Measurements from ENCODE around the gene UROC1.

Gene UROC1

DNA sequence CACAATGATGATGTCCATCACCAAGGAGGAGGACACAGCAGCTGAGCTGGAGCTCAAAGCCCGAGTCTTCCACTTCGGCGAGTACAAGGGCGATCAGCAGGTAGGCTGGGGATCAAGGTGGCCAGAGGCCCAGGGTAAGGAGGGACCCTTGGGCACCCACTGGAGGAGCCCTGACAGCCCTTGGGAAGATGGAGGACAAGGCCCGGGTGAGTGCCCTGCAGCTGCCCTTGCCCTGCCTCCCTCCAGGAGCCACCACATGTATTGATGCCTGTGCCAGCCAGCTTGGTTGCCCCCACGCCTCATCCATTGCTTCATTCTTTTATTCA, 84.5 kb downstream of the UROC1 start:
- H3K36me3 ChIP-seq (ENCODE audit: control insufficient read depth, insufficient read depth, low read length) = no peaks in the 10 kb centered on the region
- no peak overlapping the region for H3K4me3 ChIP-seq (ENCODE audit: low read length)
- no peaks in the 10 kb centered on the region for H3K27me3 ChIP-seq (ENCODE audit: control insufficient read depth, insufficient read depth, low read length)
- no peak for DNase-seq (ENCODE audit: low read depth, low spot score)
- no peaks in the 10 kb centered on the region for H3K9me3 ChIP-seq (ENCODE audit: control insufficient read depth, insufficient read depth, low read length)
- H3K27ac ChIP-seq (ENCODE audit: low read length) = no peak overlapping the region
- WGBS (ENCODE audit: insufficient coverage, insufficient read length) = no CpG with 5 or more reads among the region's 6 CpGs
- H3K4me1 ChIP-seq (ENCODE audit: control insufficient read depth, insufficient read depth, low read length) = no peaks in the 10 kb centered on the region

- no peaks in the 10 kb centered on the region for H3K36me3 ChIP-seq (ENCODE audit: control insufficient read depth, insufficient read depth, low read length)
- no CpG with 5 or more reads among the region's 4 CpGs for WGBS (ENCODE audit: insufficient coverage, insufficient read length)
- no peaks in the 10 kb centered on the region for H3K4me1 ChIP-seq (ENCODE audit: control insufficient read depth, insufficient read depth, low read length)
- H3K9me3 ChIP-seq (ENCODE audit: control insufficient read depth, insufficient read depth, low read length) = no peaks in the 10 kb centered on the region
- H3K27ac ChIP-seq (ENCODE audit: low read length) = no peak overlapping the region
- no peak overlapping the region for H3K4me3 ChIP-seq (ENCODE audit: low read length)
- no peak for DNase-seq (ENCODE audit: low read depth, low spot score)
- H3K27me3 ChIP-seq (ENCODE audit: control insufficient read depth, insufficient read depth, low read length) = no peaks in the 10 kb centered on the region
These were observed 85.0 kb downstream of the UROC1 start for GRCh38 chr3:126432361-126433104.

Measured in iPS DF 6.9 (cell line).